Smooth muscle cell (in vitro differentiated cells): ENCODE measurements around the gene PLA2G1B. TPM values are rescaled to one million over a fixed set of nuclear protein-coding genes. Genes with fewer than 3 reads are reported as not detected.
"Not testable (repeated sequence)": the region's sequence is repeated elsewhere in the genome, so short reads cannot be mapped to it uniquely, and the experiment has no call there.

Source experiments
- DNase-seq: peaks from one replicate; lab custom pipeline; 2025; ENCODE audit not compliant: unreplicated experiment; lab: John Stamatoyannopoulos, UW
- H2AFZ ChIP-seq: fragments of 200-600 bp; sonication (generic); 2 replicates; pipeline ENCODE4 v1.6.0; 2016; ENCODE audit warnings: antibody characterized with exemption, low read depth, mild to moderate bottlenecking
- H3F3A ChIP-seq: fragments of 200-600 bp; sonication (generic); 2 replicates; pipeline ENCODE4 v1.6.0; 2017; ENCODE audit warnings: antibody characterized with exemption, low read depth
- H3K27ac ChIP-seq: fragments of 200-600 bp; sonication (generic); 2 replicates; pipeline ENCODE4 v1.5.1; 2016; ENCODE audit warnings: low read depth, mild to moderate bottlenecking
- H3K27me3 ChIP-seq: fragments of 200-600 bp; sonication (generic); 2 replicates; pipeline ENCODE4 v1.6.1; 2016; ENCODE audit warnings: low read depth, mild to moderate bottlenecking
- H3K36me3 ChIP-seq: fragments of 200-600 bp; sonication (generic); 2 replicates; pipeline ENCODE4 v1.5.1; 2016; ENCODE audit warnings: low read depth
- H3K4me1 ChIP-seq: fragments of 200-600 bp; sonication (generic); 2 replicates; pipeline ENCODE4 v1.5.1; 2016; ENCODE audit warnings: low read depth
- H3K4me2 ChIP-seq: fragments of 200-600 bp; sonication (generic); 2 replicates; pipeline ENCODE4 v1.6.0; 2016; ENCODE audit warnings: mild to moderate bottlenecking
- H3K4me3 ChIP-seq: fragments of 200-600 bp; sonication (generic); 2 replicates; pipeline ENCODE4 v1.5.1; 2016; ENCODE audit warnings: mild to moderate bottlenecking
- H3K79me2 ChIP-seq: fragments of 200-600 bp; sonication (generic); 2 replicates; pipeline ENCODE4 v1.6.0; 2016; ENCODE audit warnings: low read depth, mild to moderate bottlenecking
- H3K9ac ChIP-seq: fragments of 200-600 bp; sonication (generic); 2 replicates; pipeline ENCODE4 v1.6.0; 2016; ENCODE audit warnings: low read depth
- H3K9me3 ChIP-seq: fragments of 200-600 bp; sonication (generic); replicated peaks from 2 replicates; pipeline ENCODE4 v1.5.1; 2016; ENCODE audit warnings: low read depth
- H4K20me1 ChIP-seq: fragments of 200-600 bp; sonication (generic); 2 replicates; pipeline ENCODE4 v1.6.0; 2016; ENCODE audit warnings: low read depth
- CTCF ChIP-seq: fragments of 200-600 bp; sonication (generic); IDR thresholded peaks from 2 replicates; pipeline ENCODE4 v1.5.1; 2017; ENCODE audit warnings: borderline replicate concordance, mild to moderate bottlenecking, antibody characterized with exemption; ENCODE audit not compliant: insufficient read depth, poor library complexity, severe bottlenecking
- WGBS: methylation state at CpG from one replicate; pipeline ENCODE4 v1.1.7; 2016; ENCODE audit warnings: low lambda C conversion rate; 5-methylcytosine and 5-hydroxymethylcytosine counted together
- polyA plus RNA-seq: library from polyadenylated mRNA; unstranded; fragments of >200 nt; fragmentation: Nextera tagmentation; extraction: Ambion mirVana; gene quantifications from 2 replicates; pipeline ENCODE4 v1.2.1, GENCODE V29; 2016
- total RNA-seq: library from RNA; depleted of rRNA; stranded (reverse); fragments of >200 nt; gene quantifications from 2 replicates; pipeline ENCODE4 v1.2.3, GENCODE V29; 2014

The PLA2G1B gene
- total and polyA plus RNA-seq, 2 experiments from 2014 or later: not detected

- H3K36me3 ChIP-seq: no peaks in the 10 kb centered on the region
- H3K27ac ChIP-seq: no peak overlapping the region
- no peak overlapping the region for H2AFZ ChIP-seq
- no peak overlapping the region for H3K9ac ChIP-seq
- H3K27me3 ChIP-seq: no peaks in the 10 kb centered on the region
- H3K4me2 ChIP-seq: no peak overlapping the region
- DNase-seq: no peak
- WGBS: 93% methylated on average over 4 of the region's 4 CpGs
- H3F3A ChIP-seq: no peaks in the 10 kb centered on the region
- TF ChIP-seq CTCF: no peak
- no peaks in the 10 kb centered on the region for H3K9me3 ChIP-seq
- no peaks in the 10 kb centered on the region for H3K79me2 ChIP-seq
- H3K4me3 ChIP-seq: no peak overlapping the region
- no peaks in the 10 kb centered on the region for H4K20me1 ChIP-seq
- H3K4me1 ChIP-seq: no peaks in the 10 kb centered on the region
Measured at GRCh38 chr12:120339256-120339655, 11.7 kb upstream of the PLA2G1B start.

- WGBS: 91% methylated on average over 2 of the region's 2 CpGs
- no peak for TF ChIP-seq CTCF
- no peaks in the 10 kb centered on the region for H4K20me1 ChIP-seq
Measured at GRCh38 chr12:120337730-120338129, 10.2 kb upstream of the PLA2G1B start.

GRCh38 chr12:120336392-120336791 lies 8.8 kb upstream of the PLA2G1B start:
- H3K79me2 ChIP-seq, H3K4me2 ChIP-seq, H3K4me3 ChIP-seq, H3K36me3 ChIP-seq, H3K9ac ChIP-seq, H3K27me3 ChIP-seq, H2AFZ ChIP-seq, H3K9me3 ChIP-seq, DNase-seq, H3K27ac ChIP-seq, H3K4me1 ChIP-seq, H4K20me1 ChIP-seq, H3F3A ChIP-seq: not testable (repeated sequence)
- 97% methylated on average over 2 of the region's 2 CpGs for WGBS

More at GRCh38 chr12:120337730-120338129, 10.2 kb upstream of the PLA2G1B start:
- Histone ChIP-seq H3K4me3 (no peak overlapping the region), H3K36me3 (no peaks in the 10 kb centered on the region), H3K9ac (no peak overlapping the region), H3F3A (no peaks in the 10 kb centered on the region), H3K27me3 (no peaks in the 10 kb centered on the region), H3K27ac (no peak overlapping the region), H2AFZ (no peak overlapping the region), H3K79me2 (no peaks in the 10 kb centered on the region), H3K4me1 (no peaks in the 10 kb centered on the region), H3K4me2 (no peak overlapping the region), H3K9me3 (no peaks in the 10 kb centered on the region)
- no peak for DNase-seq

- H3K9ac ChIP-seq, H3K79me2 ChIP-seq, DNase-seq, H3K36me3 ChIP-seq, H3K27ac ChIP-seq, H3F3A ChIP-seq, H3K4me1 ChIP-seq, H3K4me3 ChIP-seq, H3K27me3 ChIP-seq, H3K4me2 ChIP-seq, H2AFZ ChIP-seq, H3K9me3 ChIP-seq, H4K20me1 ChIP-seq: not testable (repeated sequence)
- 33% methylated on average over 12 of the region's 12 CpGs for WGBS
- TF ChIP-seq CTCF: peak; percentile 61
Measured at GRCh38 chr12:120335447-120335846, 7.9 kb upstream of the PLA2G1B start.
